NB4 (cell line): Measurements from ENCODE around the gene PKD2L2.
"Not testable (repeated sequence)": the region's sequence is repeated elsewhere in the genome, so short reads cannot be mapped to it uniquely, and the experiment has no call there.

Experiments
- DNase-seq: peaks from one replicate; pipeline ENCODE4 v3.0.0; 2010; ENCODE audit warnings: low read depth
- H3K4me3 ChIP-seq: one replicate; pipeline ENCODE4 v1.5.1; 2011; ENCODE audit warnings: mild to moderate bottlenecking, low read depth, low read length, moderate library complexity
- CTCF ChIP-seq: IDR thresholded peaks from one replicate; pipeline ENCODE4 v1.5.1; 2012; ENCODE audit warnings: low read depth, low read length
- MAX ChIP-seq: IDR thresholded peaks from 2 replicates; pipeline ENCODE4 v1.6.1; 2011; ENCODE audit warnings: low read depth, low read length
- MYC ChIP-seq: IDR thresholded peaks from 2 replicates; pipeline ENCODE4 v1.6.1; 2011; ENCODE audit warnings: low read depth, low read length
- POLR2A ChIP-seq: IDR thresholded peaks from 2 replicates; pipeline ENCODE4 v1.6.1; 2011; ENCODE audit warnings: mild to moderate bottlenecking; ENCODE audit not compliant: insufficient read length; ENCODE audit errors: extremely low read depth

Gene PKD2L2

GRCh38 chr5:137935694-137936093 lies 46.4 kb downstream of the PKD2L2 start:
- TF ChIP-seq POLR2A = no peak
- no peak for DNase-seq
- no peak overlapping the region for H3K4me3 ChIP-seq

GRCh38 chr5:137937994-137938750 lies 48.9 kb downstream of the PKD2L2 start:
- TF ChIP-seq POLR2A (no peak), CTCF (no peak), MYC (no peak), MAX (no peak)
- DNase-seq = no peak
- H3K4me3 ChIP-seq = no peak overlapping the region

GRCh38 chr5:137938751-137939143 lies 49.5 kb downstream of the PKD2L2 start:
- no peak overlapping the region for H3K4me3 ChIP-seq
- no peak for TF ChIP-seq MAX
- TF ChIP-seq MYC = no peak
- TF ChIP-seq POLR2A = no peak
- TF ChIP-seq CTCF = no peak
- no peak for DNase-seq

GRCh38 chr5:137939331-137939730 lies 50.1 kb downstream of the PKD2L2 start:
- no peak for DNase-seq

GRCh38 chr5:137944280-137944679 lies 55.0 kb downstream of the PKD2L2 start:
- not testable (repeated sequence) for H3K4me3 ChIP-seq, DNase-seq

More at GRCh38 chr5:137939331-137939730, 50.1 kb downstream of the PKD2L2 start:
- H3K4me3 ChIP-seq = no peak overlapping the region
- TF ChIP-seq MAX (no peak), MYC (no peak), CTCF (no peak), POLR2A (no peak)

GRCh38 chr5:137945825-137946224 lies 56.6 kb downstream of the PKD2L2 start:
- TF ChIP-seq MAX (no peak), MYC (no peak), CTCF (no peak), POLR2A (no peak)
- H3K4me3 ChIP-seq = no peak overlapping the region
- no peak for DNase-seq

- no peak for DNase-seq
- H3K4me3 ChIP-seq = no peak overlapping the region
- TF ChIP-seq CTCF = no peak
- no peak for TF ChIP-seq MYC
- TF ChIP-seq MAX = no peak
- TF ChIP-seq POLR2A = no peak
Measured at GRCh38 chr5:137954131-137954879, 65.0 kb downstream of the PKD2L2 start.
